T-cell (primary cell): ENCODE results near the gene PXDN. TPM values are rescaled to one million over a fixed set of nuclear protein-coding genes. Genes with fewer than 3 reads are reported as not detected.

Source experiments
- ATAC-seq, 4 experiments: fragments of 200-7000 bp in 3 of 4; fragments of 150-1000 bp in 1 of 4; cut with Tn5 transposase; replicated peaks in 1 of 4; 1 replicate in 3 of 4; 2 replicates in 1 of 4; pipeline ENCODE4 v1.10.0; 2021; ENCODE audit warnings: moderate library complexity in 3 of 4, mild to moderate bottlenecking in 2 of 4, moderate number of reproducible peaks in 1 of 4
- CTCF ChIA-PET, 2 donors: fragments of 300-600 bp; sonication (Branson Sonifier 250); formaldehyde crosslinking; loops; one replicate each; lab custom pipeline; 2022; ENCODE audit warnings: antibody characterized with exemption in 2 of 2; lab: Charles Lee
- POLR2A ChIA-PET, 2 donors: fragments of 300-600 bp; sonication (Branson Sonifier 250); formaldehyde crosslinking; loops; one replicate each; lab custom pipeline; 2022; ENCODE audit warnings: antibody characterized with exemption in 2 of 2; lab: Charles Lee
- DNase-seq, 35 experiments: peaks; one replicate each; pipeline versions ENCODE4 v3.0.0 to v3.0.0-alpha.2; 2013 to 2023
- H3K27ac ChIP-seq: one replicate; pipeline ENCODE4 v1.5.1; 2013; ENCODE audit warnings: low read length
- H3K27me3 ChIP-seq, 2 experiments: replicated peaks in 1 of 2; 1 replicate in 1 of 2; 2 replicates in 1 of 2; pipeline versions ENCODE4 v1.6.1 to v1.7.0; 2013; ENCODE audit warnings: low read length in 1 of 2, mixed read lengths in 1 of 2; ENCODE audit not compliant: control insufficient read depth in 2 of 2, insufficient read depth in 2 of 2; ENCODE audit errors: extremely low read depth in 1 of 2
- H3K36me3 ChIP-seq, 2 donors: 1 replicate in 1 of 2; 2 replicates in 1 of 2; pipeline versions ENCODE4 v1.6.1 to v1.7.0; 2013; ENCODE audit warnings: low read length in 1 of 2; ENCODE audit not compliant: control insufficient read depth in 2 of 2, insufficient read depth in 1 of 2; ENCODE audit errors: extremely low read depth in 1 of 2
- H3K4me1 ChIP-seq, 2 experiments: 1 replicate in 1 of 2; 2 replicates in 1 of 2; pipeline versions ENCODE4 v1.6.1 to v1.7.0; 2013; ENCODE audit warnings: low read length in 2 of 2, mixed read lengths in 1 of 2; ENCODE audit not compliant: insufficient read depth in 2 of 2, control insufficient read depth in 1 of 2; ENCODE audit errors: extremely low read depth in 1 of 2
- H3K4me3 ChIP-seq, 2 donors: 1 replicate in 1 of 2; 2 replicates in 1 of 2; pipeline versions ENCODE4 v1.5.1 to v1.7.0; 2013; ENCODE audit warnings: mild to moderate bottlenecking in 2 of 2, low read length in 1 of 2, moderate library complexity in 1 of 2; ENCODE audit not compliant: control insufficient read depth in 1 of 2; ENCODE audit errors: extremely low read depth in 1 of 2
- H3K9me3 ChIP-seq: 2 replicates; pipeline ENCODE4 v1.7.0; 2013
- H3K27ac Mint-ChIP-seq, 2 donors: one replicate each; pipeline ENCODE4 v1.8.0; 2020 to 2021; ENCODE audit warnings: mild to moderate bottlenecking in 2 of 2, mixed read lengths in 2 of 2
- H3K27me3 Mint-ChIP-seq, 2 donors: one replicate each; pipeline ENCODE4 v1.8.0; 2021 to 2022; ENCODE audit warnings: mixed read lengths in 2 of 2
- H3K36me3 Mint-ChIP-seq: one replicate; pipeline ENCODE4 v1.8.0; 2021; ENCODE audit warnings: mixed read lengths
- H3K4me1 Mint-ChIP-seq, 3 donors: one replicate each; pipeline ENCODE4 v1.8.0; 2020 to 2022; ENCODE audit warnings: mixed read lengths in 3 of 3, mild to moderate bottlenecking in 1 of 3
- H3K4me3 Mint-ChIP-seq, 3 donors: one replicate each; pipeline ENCODE4 v1.8.0; 2020 to 2022; ENCODE audit warnings: mild to moderate bottlenecking in 3 of 3, mixed read lengths in 3 of 3, moderate library complexity in 3 of 3
- H3K9me3 Mint-ChIP-seq, 3 donors: one replicate each; pipeline ENCODE4 v1.8.0; 2020 to 2022; ENCODE audit warnings: mixed read lengths in 3 of 3
- WGBS: methylation state at CpG from one replicate; pipeline ENCODE4 v1.1.5; 2013; ENCODE audit warnings: missing lambda C conversion rate; ENCODE audit not compliant: insufficient coverage; 5-methylcytosine and 5-hydroxymethylcytosine counted together
- total RNA-seq, 35 experiments: library from RNA in 6 of 35; stranded (reverse) in 6 of 35; fragments of 120-200 nt in 1 of 35; gene quantifications; one replicate each; pipeline versions ENCODE4 v1.2.1 to v1.2.4 and lab custom pipeline; 2013 to 2026

The PXDN gene
- total RNA-seq, 5 donors from 2014 or later (not counting 1 experiment from before 2014, with no cell fraction given) = 0.21 to 5.4 (median 1.3) TPM

- H3K27ac Mint-ChIP-seq = no peak overlapping the region
- CTCF ChIA-PET = no interaction called here
- Histone ChIP-seq H3K27me3 (peaks cover 0 to 41% of the 10 kb centered on the region in 2 experiments), H3K4me1 (no peaks in the 10 kb centered on the region), H3K9me3 (no peaks in the 10 kb centered on the region), H3K36me3 (no peaks in the 10 kb centered on the region), H3K4me3 (no peak overlapping the region), H3K27ac (no peak overlapping the region)
- H3K36me3 Mint-ChIP-seq = no peaks in the 10 kb centered on the region
- H3K4me3 Mint-ChIP-seq = no peak overlapping the region
- no peak for ATAC-seq
- 80% methylated on average over 14 of the region's 18 CpGs for WGBS
- POLR2A ChIA-PET = no interaction called here
- DNase-seq = no peak
- no peaks in the 10 kb centered on the region for H3K9me3 Mint-ChIP-seq
- peaks cover 18 to 20% of the 10 kb centered on the region in 2 donors for H3K27me3 Mint-ChIP-seq
- no peaks in the 10 kb centered on the region for H3K4me1 Mint-ChIP-seq
Observed at GRCh38 chr2:1590596-1591460, 153.5 kb downstream of the PXDN start.

GRCh38 chr2:1588978-1589621 is 155.2 kb downstream of the PXDN start:
- CTCF ChIA-PET = no interaction called here
- no peak overlapping the region for H3K4me3 ChIP-seq
- 40% methylated on average over 14 of the region's 15 CpGs for WGBS
- POLR2A ChIA-PET = no interaction called here
- Mint-ChIP-seq H3K27ac (no peak overlapping the region), H3K4me1 (no peaks in the 10 kb centered on the region), H3K4me3 (no peak overlapping the region), H3K27me3 (peaks cover 18 to 20% of the 10 kb centered on the region in 2 donors), H3K36me3 (no peaks in the 10 kb centered on the region), H3K9me3 (no peaks in the 10 kb centered on the region)
- no peaks in the 10 kb centered on the region for H3K9me3 ChIP-seq
- peaks cover 0 to 45% of the 10 kb centered on the region in 2 experiments for H3K27me3 ChIP-seq
- ATAC-seq (no peak), DNase-seq (no peak)
- no peaks in the 10 kb centered on the region for H3K36me3 ChIP-seq
- H3K27ac ChIP-seq = no peak overlapping the region
- H3K4me1 ChIP-seq = no peaks in the 10 kb centered on the region

DNA sequence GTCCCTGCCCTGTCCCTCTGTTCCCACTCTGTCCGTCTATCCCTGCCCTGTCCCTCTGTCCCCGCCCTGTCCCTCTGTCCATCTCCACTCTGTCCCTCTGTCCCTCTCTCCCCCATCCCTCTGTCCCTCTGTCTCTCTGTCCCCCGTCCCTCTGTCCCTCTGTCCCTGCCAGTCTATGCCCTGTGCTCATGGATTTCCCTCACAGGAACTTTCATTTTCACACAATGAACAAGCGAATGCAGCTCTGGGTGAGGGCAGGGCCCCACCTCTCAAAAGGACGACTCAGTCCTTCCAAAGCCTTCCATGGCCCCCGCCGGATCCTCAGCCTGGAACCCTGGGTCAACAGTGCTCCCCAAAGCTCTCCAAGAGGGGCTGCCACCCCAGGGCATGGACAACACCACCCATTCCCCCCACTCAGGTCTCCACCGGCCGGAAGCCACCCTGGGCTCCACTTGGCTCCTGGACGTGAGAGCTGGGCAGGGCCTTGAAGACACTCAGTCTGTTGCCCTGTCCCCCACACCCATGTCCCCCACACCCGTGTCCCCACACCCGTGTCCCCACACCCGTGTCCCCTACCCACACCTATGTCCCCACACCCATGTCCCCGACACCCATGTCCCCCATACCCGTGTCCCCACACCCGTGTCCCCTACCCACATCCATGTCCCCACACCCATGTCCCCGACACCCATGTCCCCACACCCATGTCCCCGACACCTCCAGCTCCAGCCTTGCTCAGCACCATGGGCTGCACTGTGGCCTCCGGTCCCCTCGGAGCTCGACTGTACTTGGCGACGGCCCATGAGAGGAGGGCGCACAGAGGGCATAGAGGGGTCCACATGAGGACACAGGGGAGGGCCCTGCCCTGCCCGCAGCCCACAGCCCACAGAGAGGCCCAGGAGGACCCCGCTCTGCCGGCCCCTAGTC is 156.0 kb downstream of the PXDN start:
- H3K27me3 ChIP-seq = peaks cover 0 to 45% of the 10 kb centered on the region in 2 experiments
- Mint-ChIP-seq H3K27ac (no peak overlapping the region), H3K4me3 (no peak overlapping the region), H3K27me3 (peaks cover 18 to 20% of the 10 kb centered on the region in 2 donors), H3K4me1 (no peaks in the 10 kb centered on the region), H3K9me3 (no peaks in the 10 kb centered on the region), H3K36me3 (no peaks in the 10 kb centered on the region)
- no peaks in the 10 kb centered on the region for H3K4me1 ChIP-seq
- ChIA-PET CTCF (no interaction called here), POLR2A (interaction anchor here in 1 of 2 donors (0.7 kb wide), 1 partner anchor 1249 kb away, joined by 3 read pairs; no protein-coding TSS in a partner anchor)
- ATAC-seq (no peak), DNase-seq (no peak)
- 72% methylated on average over 25 of the region's 27 CpGs for WGBS
- H3K27ac ChIP-seq = no peak overlapping the region
- H3K9me3 ChIP-seq = no peaks in the 10 kb centered on the region
- H3K36me3 ChIP-seq = no peaks in the 10 kb centered on the region
- H3K4me3 ChIP-seq = no peak overlapping the region

GRCh38 chr2:1586923-1587840 is 157.1 kb downstream of the PXDN start:
- no peaks in the 10 kb centered on the region for H3K36me3 Mint-ChIP-seq
- peaks cover 21 to 23% of the 10 kb centered on the region in 2 donors for H3K27me3 Mint-ChIP-seq
- H3K9me3 ChIP-seq = no peaks in the 10 kb centered on the region
- no peak overlapping the region for H3K4me3 ChIP-seq
- H3K27ac ChIP-seq = no peak overlapping the region
- no peaks in the 10 kb centered on the region for H3K4me1 Mint-ChIP-seq
- H3K9me3 Mint-ChIP-seq = no peaks in the 10 kb centered on the region
- DNase-seq (no peak), ATAC-seq (no peak)
- 78% methylated on average over 9 of the region's 17 CpGs for WGBS
- no peaks in the 10 kb centered on the region for H3K4me1 ChIP-seq
- H3K4me3 Mint-ChIP-seq = no peak overlapping the region
- no peaks in the 10 kb centered on the region for H3K36me3 ChIP-seq
- ChIA-PET CTCF (no interaction called here), POLR2A (no interaction called here)
- H3K27me3 ChIP-seq = peaks cover 0 to 47% of the 10 kb centered on the region in 2 experiments
- no peak overlapping the region for H3K27ac Mint-ChIP-seq

DNA sequence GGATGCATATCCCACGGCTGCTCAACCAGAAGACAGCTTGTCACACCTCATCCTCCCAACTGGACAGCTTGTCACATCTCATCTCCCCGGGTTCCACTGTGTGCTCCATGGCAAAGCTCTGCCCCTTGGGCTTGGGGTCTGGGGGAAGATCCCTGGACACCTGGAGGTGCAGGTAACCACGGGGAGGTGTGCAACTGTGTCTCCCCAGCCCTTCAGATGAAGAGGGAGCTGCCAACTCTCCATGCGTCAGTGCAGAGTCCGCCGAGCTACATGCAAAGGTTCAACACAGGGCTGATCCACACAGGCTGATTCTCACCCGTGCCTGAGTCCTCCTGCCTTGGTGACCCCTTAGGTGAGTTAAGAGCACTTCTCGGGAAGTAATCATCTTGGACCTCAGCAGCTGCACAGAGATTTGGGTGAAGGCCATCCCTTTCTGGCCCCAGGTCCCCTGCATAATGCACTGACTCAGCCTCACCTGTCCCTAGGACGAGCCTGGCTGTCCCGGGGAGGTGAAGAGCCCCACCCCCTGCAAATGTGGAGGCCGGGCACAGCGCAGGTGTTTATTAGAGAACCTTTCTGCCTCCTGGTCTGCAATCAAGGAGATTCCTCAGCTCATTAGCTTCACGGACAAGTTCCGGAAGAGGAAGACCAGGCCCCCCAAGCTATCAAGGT is 157.9 kb downstream of the PXDN start:
- ATAC-seq (no peak), DNase-seq (no peak)
- ChIA-PET CTCF (no interaction called here), POLR2A (no interaction called here)
- H3K4me1 ChIP-seq = no peaks in the 10 kb centered on the region
- H3K4me3 ChIP-seq = no peak overlapping the region
- H3K27me3 Mint-ChIP-seq = peaks cover 24 to 27% of the 10 kb centered on the region in 2 donors
- peaks cover 0 to 42% of the 10 kb centered on the region in 2 experiments for H3K27me3 ChIP-seq
- H3K36me3 Mint-ChIP-seq = no peaks in the 10 kb centered on the region
- no peak overlapping the region for H3K4me3 Mint-ChIP-seq
- H3K9me3 ChIP-seq = no peaks in the 10 kb centered on the region
- no peak overlapping the region for H3K27ac Mint-ChIP-seq
- H3K9me3 Mint-ChIP-seq = no peaks in the 10 kb centered on the region
- H3K27ac ChIP-seq = no peak overlapping the region
- WGBS = 78% methylated on average over 7 of the region's 14 CpGs
- H3K36me3 ChIP-seq = no peaks in the 10 kb centered on the region
- H3K4me1 Mint-ChIP-seq = no peaks in the 10 kb centered on the region
